GM06990 (cell line): ENCODE data around the gene NTM.

Source experiments
- DNase-seq: peaks from one replicate; pipeline ENCODE4 v3.0.0-alpha.2; 2011; ENCODE audit not compliant: insufficient read length; ENCODE audit errors: extremely low read depth
- H3K27me3 ChIP-seq: replicated peaks from 2 replicates; pipeline ENCODE4 v1.6.0; 2011; ENCODE audit warnings: low read length; ENCODE audit not compliant: control insufficient read depth, insufficient read depth
- H3K36me3 ChIP-seq: 2 replicates; pipeline ENCODE4 v1.5.1; 2011; ENCODE audit warnings: low read length; ENCODE audit not compliant: control insufficient read depth, insufficient read depth
- H3K4me3 ChIP-seq: replicated peaks from 2 replicates; pipeline ENCODE4 v1.5.1; 2011; ENCODE audit warnings: low read depth, mild to moderate bottlenecking, control low read depth, low read length
- TF ChIP-seq, protein P1 (sequence below): IDR thresholded peaks from 2 replicates; pipeline ENCODE4 v1.5.1; 2011; ENCODE audit warnings: low read length, control low read depth, mild to moderate bottlenecking, inconsistent platforms; ENCODE audit not compliant: insufficient read depth, poor library complexity, severe bottlenecking

Gene NTM

DNA sequence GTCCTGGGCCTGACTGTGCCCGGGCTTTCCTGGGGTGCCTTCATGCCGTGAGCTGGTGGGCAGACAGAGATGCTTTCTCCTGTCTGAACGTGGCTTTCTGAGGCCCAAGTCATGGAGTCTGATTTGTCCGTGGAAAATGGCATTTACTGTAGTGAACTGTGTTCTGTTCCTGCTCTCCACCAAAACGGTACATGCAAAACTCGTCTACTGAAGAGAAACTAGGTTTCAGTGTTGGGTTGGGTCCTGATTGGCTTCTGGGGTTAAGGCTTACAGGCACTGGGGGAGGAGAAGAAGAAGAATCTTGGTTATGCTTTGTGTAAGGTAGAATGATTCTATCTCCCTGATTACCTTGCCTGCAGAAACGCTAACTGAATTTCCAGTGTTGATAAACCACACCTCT lies 541.7 kb downstream of the NTM start:
- TF ChIP-seq, protein P1, sequence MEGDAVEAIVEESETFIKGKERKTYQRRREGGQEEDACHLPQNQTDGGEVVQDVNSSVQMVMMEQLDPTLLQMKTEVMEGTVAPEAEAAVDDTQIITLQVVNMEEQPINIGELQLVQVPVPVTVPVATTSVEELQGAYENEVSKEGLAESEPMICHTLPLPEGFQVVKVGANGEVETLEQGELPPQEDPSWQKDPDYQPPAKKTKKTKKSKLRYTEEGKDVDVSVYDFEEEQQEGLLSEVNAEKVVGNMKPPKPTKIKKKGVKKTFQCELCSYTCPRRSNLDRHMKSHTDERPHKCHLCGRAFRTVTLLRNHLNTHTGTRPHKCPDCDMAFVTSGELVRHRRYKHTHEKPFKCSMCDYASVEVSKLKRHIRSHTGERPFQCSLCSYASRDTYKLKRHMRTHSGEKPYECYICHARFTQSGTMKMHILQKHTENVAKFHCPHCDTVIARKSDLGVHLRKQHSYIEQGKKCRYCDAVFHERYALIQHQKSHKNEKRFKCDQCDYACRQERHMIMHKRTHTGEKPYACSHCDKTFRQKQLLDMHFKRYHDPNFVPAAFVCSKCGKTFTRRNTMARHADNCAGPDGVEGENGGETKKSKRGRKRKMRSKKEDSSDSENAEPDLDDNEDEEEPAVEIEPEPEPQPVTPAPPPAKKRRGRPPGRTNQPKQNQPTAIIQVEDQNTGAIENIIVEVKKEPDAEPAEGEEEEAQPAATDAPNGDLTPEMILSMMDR = no peak
- DNase-seq = no peak
- Histone ChIP-seq H3K36me3 (no peaks in the 10 kb centered on the region), H3K27me3 (no peaks in the 10 kb centered on the region), H3K4me3 (no peak overlapping the region)

DNA sequence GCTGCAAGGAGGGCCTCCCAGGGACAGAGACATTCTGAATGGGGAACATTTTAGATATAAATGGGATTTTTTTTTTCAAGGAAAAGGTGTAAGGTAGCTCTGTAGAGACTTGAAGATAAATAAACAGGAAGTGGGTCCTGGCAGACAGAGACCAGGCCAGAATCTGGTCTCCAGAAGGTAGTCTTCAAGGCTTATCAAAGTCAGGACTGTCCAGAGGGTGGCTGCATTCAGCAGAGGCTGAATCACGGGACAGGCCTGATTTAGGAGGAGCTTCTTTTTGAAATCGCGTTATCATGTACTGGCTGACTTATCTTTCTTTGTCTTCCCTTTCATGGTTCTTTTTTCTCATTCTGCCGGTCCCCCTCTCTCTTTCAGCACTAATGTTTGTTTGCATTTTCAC lies 542.9 kb downstream of the NTM start:
- H3K36me3 ChIP-seq = no peaks in the 10 kb centered on the region
- TF ChIP-seq, protein P1 = no peak
- DNase-seq = no peak
- H3K4me3 ChIP-seq = no peak overlapping the region
- peaks cover under 1% of the 10 kb centered on the region; the same call in 1 of the 2 replicates for H3K27me3 ChIP-seq

DNA sequence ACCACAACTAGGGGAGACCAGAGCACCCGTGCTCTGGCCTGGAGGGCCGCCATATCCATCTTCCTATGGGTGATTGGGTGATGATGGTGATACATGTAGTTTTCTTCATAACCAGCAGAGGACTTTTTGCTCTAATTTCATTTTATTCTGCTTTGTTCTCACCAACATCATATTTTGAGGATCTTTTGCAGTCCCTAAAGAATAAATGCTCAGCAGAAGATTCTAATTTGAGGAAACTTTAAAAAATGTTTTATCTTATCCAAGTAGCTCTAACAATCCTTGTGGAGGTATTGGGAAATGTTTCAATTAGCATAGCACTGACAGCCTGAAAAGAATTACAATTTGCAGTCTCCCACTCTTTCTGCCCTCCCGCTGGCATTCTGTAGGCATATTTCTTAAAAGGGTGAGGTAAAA lies 544.0 kb downstream of the NTM start:
- H3K36me3 ChIP-seq = no peaks in the 10 kb centered on the region

DNA sequence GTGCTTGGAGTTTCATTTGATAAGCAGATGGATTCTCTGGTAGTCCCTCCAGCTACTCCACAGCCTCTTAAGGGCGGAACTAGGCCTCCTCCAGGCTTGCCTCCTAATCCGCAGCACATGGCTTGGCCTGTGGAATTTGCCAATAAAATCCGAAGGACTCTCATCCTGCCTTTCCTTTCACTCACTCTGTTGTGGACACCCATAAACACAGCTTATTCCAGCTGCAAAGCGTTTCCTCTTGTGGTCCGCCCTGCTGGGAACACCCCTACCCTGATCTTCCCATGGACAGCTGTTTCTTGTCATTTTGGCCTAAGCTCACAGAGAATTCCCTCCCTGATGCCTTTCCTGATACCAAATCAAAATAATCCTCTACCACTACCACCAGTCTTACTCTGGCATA lies 546.2 kb downstream of the NTM start:
- peaks cover 2% of the 10 kb centered on the region; the same call in 1 of the 2 replicates for H3K27me3 ChIP-seq
- H3K36me3 ChIP-seq = no peaks in the 10 kb centered on the region
- no peak for DNase-seq
- TF ChIP-seq, protein P1 = no peak
- H3K4me3 ChIP-seq = no peak overlapping the region

More for the DNA sequence above, 544.0 kb downstream of the NTM start:
- TF ChIP-seq, protein P1 = peak; percentile 19
- Histone ChIP-seq H3K4me3 (no peak overlapping the region), H3K27me3 (peaks cover 2% of the 10 kb centered on the region; the same call in 1 of the 2 replicates)
- no peak for DNase-seq

DNA sequence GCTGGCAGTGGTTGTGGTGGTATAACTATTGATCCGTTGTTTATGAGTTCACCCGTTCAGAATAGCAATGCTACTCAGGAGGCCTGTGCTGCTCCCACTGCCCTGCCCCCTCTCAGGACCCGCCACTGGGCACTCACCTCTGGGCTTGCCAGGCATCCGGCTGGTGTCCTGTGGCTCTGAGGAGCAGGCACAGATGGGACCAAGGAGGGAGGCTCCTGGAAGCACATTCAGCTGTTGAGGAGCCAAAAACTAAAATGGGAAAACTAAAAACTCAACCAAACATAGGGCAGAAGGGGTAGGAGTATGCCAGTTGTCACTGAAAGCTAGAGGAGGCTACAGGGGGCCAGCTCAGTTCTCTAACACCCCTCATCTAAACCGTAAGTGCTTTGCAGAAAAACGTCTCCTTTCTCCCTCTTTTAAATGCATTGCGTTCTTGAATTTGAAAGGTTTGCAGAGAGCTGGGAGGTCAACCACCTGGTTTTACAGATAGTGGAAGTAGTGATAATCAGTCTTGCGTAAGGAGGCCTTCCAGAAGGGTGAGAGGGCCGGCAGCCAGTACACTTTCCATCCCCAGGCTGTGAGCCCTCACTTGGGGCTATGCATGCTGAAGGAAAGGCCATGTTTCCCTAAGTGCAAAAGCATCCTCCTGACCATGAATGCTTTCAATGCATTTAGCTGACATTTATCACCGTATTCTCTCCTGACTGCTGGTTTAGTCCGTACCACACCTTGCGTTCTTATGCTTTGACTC lies 547.4 kb downstream of the NTM start:
- no peak for DNase-seq
- Histone ChIP-seq H3K27me3 (peaks cover 2% of the 10 kb centered on the region; the same call in 1 of the 2 replicates), H3K4me3 (no peak overlapping the region), H3K36me3 (no peaks in the 10 kb centered on the region)
- TF ChIP-seq, protein P1 = no peak

DNA sequence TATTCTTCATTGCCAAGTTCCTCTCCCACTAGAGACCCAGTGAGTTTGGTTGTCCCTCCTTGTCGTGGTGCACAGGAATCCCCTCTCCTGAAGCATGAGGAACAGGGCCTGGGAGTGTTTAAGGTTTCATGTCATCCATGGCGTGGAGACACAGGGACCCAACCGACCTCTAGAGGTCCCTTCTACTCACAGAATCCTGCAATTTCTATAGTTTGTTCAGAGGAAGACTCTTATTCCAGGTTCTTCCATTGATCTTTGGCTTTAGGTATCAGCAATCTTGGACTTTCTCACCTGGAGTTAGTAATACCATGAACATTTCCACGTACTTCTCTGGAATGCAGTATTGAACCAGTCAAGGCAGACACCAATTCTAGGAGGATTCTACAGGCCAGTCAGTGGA lies 548.2 kb downstream of the NTM start:
- DNase-seq = no peak
- peaks cover 2% of the 10 kb centered on the region; the same call in 1 of the 2 replicates for H3K27me3 ChIP-seq
- TF ChIP-seq, protein P1 = no peak

More for the DNA sequence above, 548.2 kb downstream of the NTM start:
- no peak overlapping the region for H3K4me3 ChIP-seq
- H3K36me3 ChIP-seq = no peaks in the 10 kb centered on the region
